ENCODE measurements around the gene RACGAP1. TPM values are rescaled to one million over a fixed set of nuclear protein-coding genes. Genes with fewer than 3 reads are reported as not detected.

Gene RACGAP1
- total RNA-seq, 2 experiments from 2014 or later = 3.0 to 3.3 TPM

DNA sequence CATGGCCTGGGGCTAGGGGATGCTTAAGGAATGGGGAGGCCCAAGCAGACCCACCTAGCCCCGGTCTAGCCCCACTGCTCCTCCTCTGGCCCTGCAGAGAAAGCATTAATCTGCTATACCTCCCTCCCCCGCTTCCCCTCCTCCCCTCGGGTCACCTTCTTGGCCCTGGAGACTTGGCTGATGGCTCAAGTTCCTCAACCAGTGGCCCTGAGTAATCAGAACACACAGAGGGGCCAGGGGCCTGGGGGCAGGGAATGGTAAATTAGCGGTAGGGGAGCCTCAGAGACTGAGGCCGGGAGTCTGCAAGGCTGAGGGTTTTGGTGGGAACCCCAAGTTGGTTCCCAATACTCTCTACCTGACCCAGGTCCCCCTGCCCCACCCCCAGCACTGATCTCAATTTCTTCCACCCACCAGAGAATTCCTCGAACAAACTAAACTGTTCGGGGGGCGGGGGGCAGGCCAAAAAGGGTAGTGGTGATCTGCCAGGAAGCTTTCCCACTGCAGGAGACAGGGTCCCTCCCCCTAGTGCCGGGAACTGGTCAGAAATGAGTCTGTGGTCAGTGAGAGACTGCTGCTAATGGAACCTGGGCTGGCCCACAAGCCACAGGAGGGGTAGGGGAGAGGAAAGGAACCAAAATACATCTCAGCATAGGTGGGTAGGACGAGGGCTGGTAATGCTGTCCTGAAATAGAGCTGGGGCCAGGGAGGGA, 47.1 kb upstream of the RACGAP1 start:
- H3K36me3 ChIP-seq (ENCODE audit: insufficient read depth, low read length) = no peaks in the 10 kb centered on the region
- Mint-ChIP-seq H3K4me1 (ENCODE audit: low read depth) (peaks cover 10% of the 10 kb centered on the region), H3K27ac (no peak overlapping the region), H3K27me3 (peaks cover 5% of the 10 kb centered on the region), H3K36me3 (ENCODE audit: low read depth) (no peaks in the 10 kb centered on the region), H3K9me3 (no peaks in the 10 kb centered on the region), H3K4me3 (no peak overlapping the region)
- H3K4me3 ChIP-seq (ENCODE audit: low read length) = no peak overlapping the region
- intact Hi-C loops (cut with DNase I, micrococcal nuclease) = loop anchor here in 1 of 2 experiments (10.0 kb wide), 1 partner anchor 242 kb away; no protein-coding TSS in a partner anchor
- ChIA-PET CTCF (no interaction called here), POLR2A (no interaction called here)
- ATAC-seq (ENCODE audit: poor library complexity) (no peak), DNase-seq (no peak)
- no peaks in the 10 kb centered on the region for H3K27me3 ChIP-seq (ENCODE audit: control insufficient read depth in 1 of 2, insufficient read depth in 2 of 2, low read length in 2 of 2)
- TF ChIP-seq, protein P1, sequence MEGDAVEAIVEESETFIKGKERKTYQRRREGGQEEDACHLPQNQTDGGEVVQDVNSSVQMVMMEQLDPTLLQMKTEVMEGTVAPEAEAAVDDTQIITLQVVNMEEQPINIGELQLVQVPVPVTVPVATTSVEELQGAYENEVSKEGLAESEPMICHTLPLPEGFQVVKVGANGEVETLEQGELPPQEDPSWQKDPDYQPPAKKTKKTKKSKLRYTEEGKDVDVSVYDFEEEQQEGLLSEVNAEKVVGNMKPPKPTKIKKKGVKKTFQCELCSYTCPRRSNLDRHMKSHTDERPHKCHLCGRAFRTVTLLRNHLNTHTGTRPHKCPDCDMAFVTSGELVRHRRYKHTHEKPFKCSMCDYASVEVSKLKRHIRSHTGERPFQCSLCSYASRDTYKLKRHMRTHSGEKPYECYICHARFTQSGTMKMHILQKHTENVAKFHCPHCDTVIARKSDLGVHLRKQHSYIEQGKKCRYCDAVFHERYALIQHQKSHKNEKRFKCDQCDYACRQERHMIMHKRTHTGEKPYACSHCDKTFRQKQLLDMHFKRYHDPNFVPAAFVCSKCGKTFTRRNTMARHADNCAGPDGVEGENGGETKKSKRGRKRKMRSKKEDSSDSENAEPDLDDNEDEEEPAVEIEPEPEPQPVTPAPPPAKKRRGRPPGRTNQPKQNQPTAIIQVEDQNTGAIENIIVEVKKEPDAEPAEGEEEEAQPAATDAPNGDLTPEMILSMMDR (IDR thresholded peaks at IDR 0.05) = no peak
- peaks cover 14% of the 10 kb centered on the region for H3K4me1 ChIP-seq (ENCODE audit: insufficient read depth, low read length)
- no peaks in the 10 kb centered on the region for H3K9me3 ChIP-seq (ENCODE audit: control insufficient read depth in 1 of 2, insufficient read depth in 1 of 2, low read length in 2 of 2)
- H3K27ac ChIP-seq (ENCODE audit: low read depth in 1 of 2, low read length in 2 of 2) = no peak overlapping the region

DNA sequence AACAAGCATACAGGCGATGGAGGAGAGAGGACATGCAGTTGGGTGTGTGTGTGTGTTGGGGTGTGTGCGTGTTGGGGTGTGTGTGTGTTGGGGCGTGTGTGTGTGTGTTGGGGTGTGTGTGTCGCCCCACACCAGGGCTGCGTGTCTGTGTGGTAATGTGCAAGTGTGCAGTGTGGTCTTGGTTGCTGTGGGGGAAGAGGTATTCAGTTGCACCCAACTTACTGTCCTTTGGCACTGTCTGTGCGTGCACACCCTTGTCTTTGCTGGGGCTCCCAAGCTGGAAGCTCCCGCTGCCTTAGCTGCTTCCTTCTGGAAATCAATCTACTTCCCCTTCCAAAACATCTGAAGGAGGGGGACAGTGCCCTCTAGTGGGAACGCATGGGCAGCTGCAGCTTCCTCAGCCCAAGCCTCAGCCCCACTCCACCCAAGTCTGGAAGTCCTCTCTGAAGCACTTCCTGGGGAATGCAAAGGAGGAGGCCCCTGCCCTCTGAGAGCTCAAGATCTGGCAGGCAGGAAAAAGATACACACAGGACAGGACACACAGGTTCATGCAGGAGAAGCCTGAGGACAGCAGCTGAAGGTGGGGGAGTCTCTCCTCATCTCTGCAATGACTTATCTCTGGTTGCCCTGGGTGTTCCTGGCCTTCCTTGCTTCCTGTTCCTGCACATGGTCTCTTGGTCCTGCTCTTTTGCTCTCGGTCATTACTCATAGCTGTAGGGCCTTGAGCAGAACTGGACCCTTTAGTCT, 45.2 kb upstream of the RACGAP1 start:
- POLR2A ChIA-PET = interaction anchor here (1.0 to 1.5 kb wide), 2 partner anchors 14 to 41 kb away, joined by 5 to 6 read pairs; partner anchors contain the start of genes COX14 and SMARCD1
- Histone ChIP-seq H3K4me3 (ENCODE audit: low read length) (no peak overlapping the region), H3K4me1 (ENCODE audit: insufficient read depth, low read length) (peaks cover 13% of the 10 kb centered on the region), H3K27ac (ENCODE audit: low read depth in 1 of 2, low read length in 2 of 2) (no peak overlapping the region), H3K27me3 (ENCODE audit: control insufficient read depth in 1 of 2, insufficient read depth in 2 of 2, low read length in 2 of 2) (no peaks in the 10 kb centered on the region), H3K9me3 (ENCODE audit: control insufficient read depth in 1 of 2, insufficient read depth in 1 of 2, low read length in 2 of 2) (no peaks in the 10 kb centered on the region), H3K36me3 (ENCODE audit: insufficient read depth, low read length) (no peaks in the 10 kb centered on the region)
- peaks cover 10% of the 10 kb centered on the region for H3K4me1 Mint-ChIP-seq (ENCODE audit: low read depth)
- CTCF ChIA-PET = interaction anchor here (0.6 to 2.4 kb wide), 14 partner anchors 9 to 662 kb away, joined by 3 to 24 read pairs (median 4); partner anchors contain the start of genes COX14 and SMARCD1
- no peak overlapping the region for H3K4me3 Mint-ChIP-seq
- no peaks in the 10 kb centered on the region for H3K9me3 Mint-ChIP-seq
- intact Hi-C loops (cut with DNase I, micrococcal nuclease) = loop anchor here (1.0 to 10.0 kb wide), 3 partner anchors 31 to 244 kb away; no protein-coding TSS in a partner anchor
- ATAC-seq (ENCODE audit: poor library complexity) (peak; percentile 63), DNase-seq (peak; percentile 45 to 83 (median 56))
- TF ChIP-seq, protein P1 (IDR thresholded peaks at IDR 0.05) = peak; percentile 76
- no peaks in the 10 kb centered on the region for H3K36me3 Mint-ChIP-seq (ENCODE audit: low read depth)
- H3K27me3 Mint-ChIP-seq = peaks cover 5% of the 10 kb centered on the region
- no peak overlapping the region for H3K27ac Mint-ChIP-seq

DNA sequence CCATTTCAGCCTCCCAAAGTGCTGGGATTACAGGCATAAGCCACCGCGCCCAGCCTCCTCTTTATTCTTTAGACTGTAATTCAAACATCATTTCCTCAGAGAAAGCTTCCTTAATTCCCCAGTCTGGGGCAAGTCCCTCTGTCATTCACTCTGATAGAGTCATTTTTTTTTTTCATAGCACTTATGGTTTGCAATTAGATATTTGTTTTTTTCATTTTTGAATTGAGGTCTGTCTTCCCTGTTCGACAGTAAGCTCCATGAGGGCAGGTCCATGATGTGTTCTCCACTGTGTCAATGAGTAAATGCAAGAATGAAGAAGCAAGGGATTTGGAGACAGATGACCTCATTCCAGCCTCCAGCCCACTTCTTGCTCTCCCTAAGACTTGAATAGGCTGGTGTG, 44.2 kb upstream of the RACGAP1 start:
- peaks cover 5% of the 10 kb centered on the region for H3K27me3 Mint-ChIP-seq
- DNase-seq = no peak
- H3K36me3 Mint-ChIP-seq (ENCODE audit: low read depth) = no peaks in the 10 kb centered on the region
- Histone ChIP-seq H3K27ac (ENCODE audit: low read depth in 1 of 2, low read length in 2 of 2) (no peak overlapping the region), H3K4me3 (ENCODE audit: low read length) (no peak overlapping the region), H3K4me1 (ENCODE audit: insufficient read depth, low read length) (peaks cover 6% of the 10 kb centered on the region), H3K9me3 (ENCODE audit: control insufficient read depth in 1 of 2, insufficient read depth in 1 of 2, low read length in 2 of 2) (no peaks in the 10 kb centered on the region), H3K27me3 (ENCODE audit: control insufficient read depth in 1 of 2, insufficient read depth in 2 of 2, low read length in 2 of 2) (peaks cover 0 to 1% of the 10 kb centered on the region in 2 experiments), H3K36me3 (ENCODE audit: insufficient read depth, low read length) (no peaks in the 10 kb centered on the region)
- H3K9me3 Mint-ChIP-seq = no peaks in the 10 kb centered on the region
- H3K4me1 Mint-ChIP-seq (ENCODE audit: low read depth) = peaks cover 10% of the 10 kb centered on the region
- no peak overlapping the region for H3K4me3 Mint-ChIP-seq
- intact Hi-C loops (cut with DNase I, micrococcal nuclease) = no loop called here
- CTCF ChIA-PET = interaction anchor here (1.0 to 2.4 kb wide), 4 partner anchors 10 to 102 kb away, joined by 3 to 24 read pairs (median 5); no protein-coding TSS in a partner anchor
- ATAC-seq (ENCODE audit: poor library complexity) = no peak
- TF ChIP-seq, protein P1 (IDR thresholded peaks at IDR 0.05) = no peak
- H3K27ac Mint-ChIP-seq = no peak overlapping the region
- POLR2A ChIA-PET = interaction anchor here (0.6 to 1.5 kb wide), 2 partner anchors 13 to 42 kb away, joined by 3 to 5 read pairs; partner anchors contain the start of gene COX14

Data from CD4-positive, alpha-beta T cell (primary cell).